GM21528 (cell line): ENCODE measurements around the gene HCFC1R1.
"Not testable (repeated sequence)": the region's sequence is repeated elsewhere in the genome, so short reads cannot be mapped to it uniquely, and the experiment has no call there.

Experiments used
- ATAC-seq: cut with Tn5 transposase; IDR thresholded peaks from one replicate; pipeline ENCODE4 v1.9.1; 2021; ENCODE audit warnings: mild to moderate bottlenecking, moderate library complexity; ENCODE audit not compliant: unreplicated experiment, low FRiP score

Gene HCFC1R1

GRCh38 chr16:3057181-3058138 lies 33.7 kb upstream of the HCFC1R1 start:
- ATAC-seq: no peak

- no peak for ATAC-seq
Measured at GRCh38 chr16:3056336-3057180, 32.8 kb upstream of the HCFC1R1 start.

- not testable (repeated sequence) for ATAC-seq
Measured at GRCh38 chr16:3055734-3056115, 32.0 kb upstream of the HCFC1R1 start.

- no peak for ATAC-seq
Measured at GRCh38 chr16:3054965-3055733, 31.4 kb upstream of the HCFC1R1 start.

- not testable (repeated sequence) for ATAC-seq
Measured at GRCh38 chr16:3053330-3053710, 29.6 kb upstream of the HCFC1R1 start.

GRCh38 chr16:3052571-3053329 lies 29.0 kb upstream of the HCFC1R1 start:
- ATAC-seq: not testable (repeated sequence)

- no peak for ATAC-seq
Measured at GRCh38 chr16:3051494-3051893, 27.8 kb upstream of the HCFC1R1 start.

- ATAC-seq: no peak
Measured at GRCh38 chr16:3051009-3051408, 27.3 kb upstream of the HCFC1R1 start.

- ATAC-seq: no peak
Measured at GRCh38 chr16:3050487-3050886, 26.7 kb upstream of the HCFC1R1 start.

- ATAC-seq: no peak
Measured at GRCh38 chr16:3049921-3050481, 26.3 kb upstream of the HCFC1R1 start.

- no peak for ATAC-seq
Measured at GRCh38 chr16:3047387-3047720, 23.6 kb upstream of the HCFC1R1 start.

GRCh38 chr16:3046641-3047386 lies 23.1 kb upstream of the HCFC1R1 start:
- no peak for ATAC-seq

- no peak for ATAC-seq
Measured at GRCh38 chr16:3045758-3046640, 22.3 kb upstream of the HCFC1R1 start, which contains the start of gene MMP25. MMP25 (plus strand) TSS chr16:3046561; CDS start chr16:3046918, 357 bp downstream.

- no peak for ATAC-seq
Measured at GRCh38 chr16:3044708-3045107, 21.0 kb upstream of the HCFC1R1 start.

- no peak for ATAC-seq
Measured at GRCh38 chr16:3042376-3042775, 18.6 kb upstream of the HCFC1R1 start.

GRCh38 chr16:3038896-3039295 lies 15.2 kb upstream of the HCFC1R1 start:
- ATAC-seq: no peak

- no peak for ATAC-seq
Measured at GRCh38 chr16:3038256-3038655, 14.5 kb upstream of the HCFC1R1 start.

- ATAC-seq: no peak
Measured at GRCh38 chr16:3036726-3037315, 13.1 kb upstream of the HCFC1R1 start, which contains the start of gene BICDL2. BICDL2 (minus strand) TSS chr16:3036944; CDS start chr16:3035496, 1,448 bp downstream.
